ENCODE data around the gene KDM4E. TPM values are rescaled to one million over a fixed set of nuclear protein-coding genes. Genes with fewer than 3 reads are reported as not detected.
"Not testable (repeated sequence)": the region's sequence is repeated elsewhere in the genome, so short reads cannot be mapped to it uniquely, and the experiment has no call there.

Gene KDM4E
- polyA plus RNA-seq (ENCODE audit: insufficient read length in 12 of 12) = under 1 TPM in 10 of 12 donors, not detected in 2; 0.08 to 0.52 (median 0.16) TPM
- long read RNA-seq, donor 1 = 0 reads
- long read RNA-seq, donor 2 = 0 reads
- long read RNA-seq, donor 3, partial matches to known transcripts = 0 of 1 reads
- long read RNA-seq, donor 3, other reads (novel, unspliced or antisense) = 0 of 1 reads
- long read RNA-seq, donor 4 = 0 reads
- long read RNA-seq, donor 5 = 0 reads
- long read RNA-seq, donor 6 = 0 reads
- long read RNA-seq, donor 7 = 0 reads
- long read RNA-seq, donor 8 = 0 reads
- long read RNA-seq, donor 9 = 0 reads
- long read RNA-seq, donor 10 = 0 reads
- long read RNA-seq, donor 11 = 0 reads

DNA sequence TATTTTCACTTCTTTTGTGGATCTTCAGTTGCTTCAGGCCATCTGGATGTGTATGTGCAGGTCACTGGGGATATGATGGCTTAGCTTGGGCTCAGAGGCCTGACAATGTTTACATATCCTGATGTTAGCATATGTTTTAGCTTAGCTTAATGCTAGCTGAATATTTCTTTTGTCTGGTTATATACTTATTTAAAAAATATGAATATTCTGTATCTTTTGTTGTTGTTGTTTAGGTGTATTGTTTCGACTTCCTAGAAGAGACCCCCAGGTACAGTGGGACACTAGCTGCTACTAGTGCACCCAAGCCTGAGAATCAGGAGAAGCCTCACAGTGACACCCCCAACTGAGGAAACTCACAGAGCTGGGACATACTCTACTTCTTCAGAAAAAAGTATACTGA lies at the start of gene KDM4E:
TSS of gene KDM4E (plus strand) at position 301 of the 400 bp plus-strand sequence. CDS start 300 bp downstream, outside the sequence.
- no peak for DNase-seq

- no peak for DNase-seq
Observed at GRCh38 chr11:94975599-94975998, 49.5 kb upstream of the KDM4E start.

- DNase-seq = no peak
Observed at GRCh38 chr11:94987378-94987777, 37.7 kb upstream of the KDM4E start.

DNA sequence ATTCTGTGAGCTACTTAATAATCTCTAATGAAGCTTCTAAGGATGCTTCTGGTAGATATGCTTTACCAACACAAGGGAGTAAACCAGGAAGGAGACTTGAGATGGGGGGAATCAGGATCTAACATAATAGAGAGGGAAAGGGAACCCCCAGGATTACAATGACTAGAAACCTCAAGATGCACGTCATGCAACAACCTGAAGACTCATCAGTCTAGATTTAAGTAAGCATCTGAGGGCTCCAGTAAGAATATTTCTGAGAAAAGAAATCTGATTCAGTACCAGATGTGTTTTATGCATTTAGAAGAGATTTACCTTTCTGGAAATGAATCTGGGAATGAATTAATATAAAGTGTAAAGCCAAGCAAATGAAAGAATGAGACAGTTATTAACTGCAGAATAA lies 36.3 kb upstream of the KDM4E start:
- no peak for DNase-seq

DNA sequence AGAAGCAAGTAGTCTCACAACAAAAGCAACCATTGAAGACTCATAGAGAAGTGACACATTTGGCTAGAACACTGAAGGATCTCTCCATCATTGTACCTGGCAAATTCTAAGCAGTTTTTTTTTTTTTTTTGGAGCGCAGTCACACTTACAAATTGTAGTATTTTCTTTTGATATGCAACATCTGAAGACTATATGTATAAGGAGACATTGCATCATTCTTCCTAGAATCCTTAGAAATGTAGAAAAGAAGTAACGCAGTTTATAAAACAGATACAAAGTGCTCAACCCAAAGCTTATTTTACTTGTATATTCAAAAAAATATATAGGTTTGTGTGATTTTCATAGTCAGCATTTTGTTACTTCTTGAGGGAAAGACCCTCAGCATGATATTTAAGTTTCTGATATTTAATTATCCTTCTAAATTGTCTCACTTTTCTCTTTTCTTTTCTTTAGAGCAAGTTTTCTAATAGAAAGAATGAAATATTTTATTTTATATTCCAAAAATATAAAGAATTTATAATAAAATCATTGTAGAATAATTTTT lies 31.6 kb upstream of the KDM4E start:
- no peak for DNase-seq

- DNase-seq = no peak
Observed at GRCh38 chr11:94997437-94997836, 27.6 kb upstream of the KDM4E start.

DNA sequence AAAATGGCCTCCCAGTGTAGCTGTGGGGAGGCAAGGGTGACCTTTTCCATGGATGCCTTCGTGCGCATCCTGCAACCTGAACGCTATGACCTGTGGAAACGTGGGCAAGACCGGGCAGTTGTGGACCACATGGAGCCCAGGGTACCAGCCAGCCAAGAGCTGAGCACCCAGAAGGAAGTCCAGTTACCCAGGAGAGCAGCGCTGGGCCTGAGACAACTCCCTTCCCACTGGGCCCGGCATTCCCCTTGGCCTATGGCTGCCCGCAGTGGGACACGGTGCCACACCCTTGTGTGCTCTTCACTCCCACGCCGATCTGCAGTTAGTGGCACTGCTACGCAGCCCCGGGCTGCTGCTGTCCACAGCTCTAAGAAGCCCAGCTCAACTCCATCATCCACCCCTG lies 26.8 kb upstream of the KDM4E start:
- DNase-seq = no peak

- no peak for DNase-seq
Observed at GRCh38 chr11:95003716-95004115, 21.3 kb upstream of the KDM4E start.

DNA sequence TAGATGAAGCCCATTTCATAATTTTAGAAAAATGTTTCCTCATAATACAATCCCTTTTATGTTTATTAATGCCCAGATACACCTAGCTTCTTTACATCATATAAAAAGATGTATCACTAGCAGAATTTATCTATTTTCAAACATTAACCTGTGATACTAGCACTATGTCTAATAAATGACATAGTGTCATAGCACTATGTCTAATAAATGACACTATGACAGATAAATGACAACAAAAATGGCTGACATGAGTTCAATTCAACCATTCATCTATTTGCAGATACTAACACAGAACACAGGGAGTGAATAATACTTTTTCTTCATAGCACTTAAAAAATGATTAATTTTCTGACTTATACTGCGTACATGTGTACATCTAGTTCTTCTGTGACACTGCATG lies 19.4 kb upstream of the KDM4E start:
- DNase-seq = no peak

DNA sequence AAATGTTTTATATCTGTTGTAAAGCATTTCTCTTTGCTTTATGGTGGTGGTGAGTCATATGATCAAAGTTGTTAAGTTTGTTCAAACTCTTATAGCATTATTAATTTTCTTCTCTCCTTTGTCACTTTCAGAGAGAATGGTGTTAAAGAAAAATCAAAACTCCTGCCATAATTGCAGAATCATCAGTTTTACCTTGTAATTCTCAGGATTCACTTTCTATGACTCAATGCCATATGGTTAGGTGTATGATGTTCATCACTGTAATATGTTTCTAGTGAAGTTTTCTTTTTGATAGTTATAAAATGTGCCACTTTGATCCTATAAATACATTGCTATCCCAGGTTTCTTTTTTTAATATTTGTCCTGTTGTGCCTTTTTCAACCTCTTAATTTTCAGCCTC lies 13.7 kb upstream of the KDM4E start:
- DNase-seq = no peak

- DNase-seq = no peak
Observed at GRCh38 chr11:95014184-95014821, 10.8 kb upstream of the KDM4E start.

- no peak for DNase-seq
Observed at GRCh38 chr11:95016139-95016538, 8.9 kb upstream of the KDM4E start.

- DNase-seq = not testable (repeated sequence)
Observed at GRCh38 chr11:95021468-95021867, 3.6 kb upstream of the KDM4E start.

- not testable (repeated sequence) for DNase-seq
Observed at GRCh38 chr11:95025594-95025993, 536 bp downstream of the KDM4E start.

DNA sequence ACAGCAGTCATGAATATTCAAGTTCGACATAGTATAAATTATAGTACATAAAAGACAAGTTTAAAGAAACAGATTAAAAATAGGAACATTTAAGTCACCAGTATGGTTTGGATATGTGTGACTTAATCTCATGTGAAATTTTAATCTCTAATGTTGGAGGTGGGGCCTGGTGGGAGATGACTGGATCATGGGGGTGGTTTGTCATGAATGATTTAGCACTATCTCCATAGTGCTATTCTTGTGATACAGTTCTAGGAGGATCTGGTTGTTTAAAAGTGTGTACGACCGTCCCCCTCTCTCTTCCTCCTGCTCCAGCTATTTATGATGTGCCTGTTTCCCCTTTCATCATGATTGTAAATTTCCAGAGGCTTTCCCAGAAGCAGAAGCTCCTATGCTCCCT lies 3.3 kb downstream of the KDM4E start:
- DNase-seq = no peak

DNA sequence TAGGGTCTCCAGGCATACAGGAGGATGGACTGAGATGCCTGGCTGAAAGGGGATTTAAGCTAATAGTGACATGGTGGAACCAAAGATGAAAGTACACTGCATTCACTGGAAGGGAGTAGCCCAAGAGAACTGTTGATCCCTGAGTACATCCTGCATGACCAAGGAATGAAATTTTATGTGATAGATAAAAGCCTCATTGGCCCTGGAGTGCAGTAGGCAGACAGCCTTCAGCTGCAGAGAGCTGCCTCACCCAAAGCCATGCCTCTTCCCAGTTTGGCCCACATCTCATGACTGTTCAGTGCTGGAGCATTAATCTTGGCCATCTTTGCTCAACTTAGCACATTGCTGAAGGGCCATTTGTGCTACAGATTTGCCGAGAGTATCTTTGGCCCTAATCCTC lies 8.0 kb downstream of the KDM4E start:
- no peak for DNase-seq

GRCh38 chr11:95035316-95035715 lies 10.3 kb downstream of the KDM4E start:
- DNase-seq = no peak

GRCh38 chr11:95037356-95038035 lies 12.4 kb downstream of the KDM4E start:
- DNase-seq = peak; percentile 9

DNA sequence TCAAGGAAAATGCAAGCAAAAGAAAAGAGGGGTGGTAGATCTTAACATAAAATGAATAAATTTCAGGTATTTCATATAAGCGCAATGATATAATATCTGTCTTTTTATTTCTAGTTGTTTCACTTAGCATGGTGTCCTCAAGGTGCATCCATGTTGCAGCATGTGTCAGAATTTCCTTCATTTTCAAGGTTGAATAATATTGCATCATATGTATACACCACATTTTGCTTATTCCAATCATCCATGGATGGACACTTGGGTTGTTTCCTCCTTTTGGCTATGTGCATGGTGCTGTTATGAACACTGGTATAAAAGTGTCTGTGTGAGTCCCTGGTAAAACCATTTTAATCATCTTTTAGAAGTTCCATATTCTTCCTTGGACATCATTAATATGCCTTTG lies 17.2 kb downstream of the KDM4E start:
- DNase-seq = no peak

DNA sequence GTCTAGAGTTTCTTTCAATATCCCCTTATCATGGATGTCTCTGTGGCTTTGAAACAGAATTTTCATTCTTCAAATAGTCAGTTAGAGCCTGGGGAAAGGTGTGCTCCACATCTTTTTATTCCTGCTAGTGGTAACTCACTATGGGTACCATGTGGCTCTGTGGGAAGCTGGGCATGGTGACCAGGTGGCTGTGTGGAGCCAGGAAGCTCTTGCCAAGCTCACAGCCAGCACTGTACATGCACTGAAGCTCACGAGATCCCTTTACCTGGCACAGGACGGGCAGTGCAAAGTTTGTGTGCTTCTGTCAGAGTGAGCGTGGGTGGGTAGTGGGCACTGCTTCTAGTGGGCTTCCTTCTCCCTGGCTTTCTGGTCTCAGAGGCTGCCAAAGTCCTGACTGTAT lies 17.8 kb downstream of the KDM4E start:
- DNase-seq = no peak

GRCh38 chr11:95044010-95044409 lies 19.0 kb downstream of the KDM4E start:
- no peak for DNase-seq

GRCh38 chr11:95045812-95046211 lies 20.8 kb downstream of the KDM4E start:
- no peak for DNase-seq

DNA sequence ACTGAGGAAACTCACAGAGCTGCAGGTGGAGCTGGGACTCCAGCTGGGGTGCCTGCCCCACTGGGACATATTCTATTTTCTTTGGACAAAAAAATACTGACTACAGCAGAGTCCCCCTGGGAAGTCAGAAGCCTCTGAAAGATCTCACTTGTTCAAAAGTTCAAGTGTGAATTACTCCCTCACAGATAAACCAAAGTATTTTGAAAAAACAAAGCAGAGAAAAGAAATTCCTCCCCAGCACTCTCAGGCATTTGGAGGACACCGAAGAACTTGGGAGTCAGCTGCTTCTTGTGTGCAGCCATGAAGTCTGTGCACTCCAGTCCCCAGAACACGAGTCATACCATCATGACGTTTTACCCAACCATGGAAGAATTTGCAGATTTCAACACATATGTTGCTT lies 24.1 kb downstream of the KDM4E start, which contains the start of gene KDM4F:
TSS of gene KDM4F (plus strand) at position 301 of the 400 bp plus-strand sequence.
- not testable (repeated sequence) for DNase-seq

Measured in muscle of arm (tissue), 14 donors.